Trophoblast cell (in vitro differentiated cells and primary cell): ENCODE results near the gene LPCAT2.

Experiments
- DNase-seq, 2 donors: peaks; one replicate each; pipeline ENCODE4 v3.0.0-alpha.2; 2016
- H2AFZ ChIP-seq: 2 replicates; pipeline ENCODE4 v1.6.1; 2013; ENCODE audit warnings: low read length, moderate library complexity, mild to moderate bottlenecking; ENCODE audit not compliant: insufficient read depth, poor library complexity
- H2AK5ac ChIP-seq: 2 replicates; pipeline ENCODE4 v1.6.1; 2013; ENCODE audit warnings: mild to moderate bottlenecking, low read length
- H2BK120ac ChIP-seq: 2 replicates; pipeline ENCODE4 v1.6.1; 2013; ENCODE audit warnings: low read length, mild to moderate bottlenecking, moderate library complexity; ENCODE audit not compliant: insufficient read depth, poor library complexity
- H2BK12ac ChIP-seq: 2 replicates; pipeline ENCODE4 v1.6.1; 2013; ENCODE audit warnings: mild to moderate bottlenecking, low read length, moderate library complexity
- H2BK5ac ChIP-seq: 2 replicates; pipeline ENCODE4 v1.6.1; 2013; ENCODE audit warnings: low read length, low read depth, moderate library complexity, mild to moderate bottlenecking; ENCODE audit not compliant: poor library complexity
- H3K14ac ChIP-seq: 2 replicates; pipeline ENCODE4 v1.6.1; 2013; ENCODE audit warnings: mild to moderate bottlenecking, low read length
- H3K18ac ChIP-seq: 2 replicates; pipeline ENCODE4 v1.6.1; 2013; ENCODE audit warnings: mild to moderate bottlenecking, low read length
- H3K23ac ChIP-seq: 2 replicates; pipeline ENCODE4 v1.6.1; 2013; ENCODE audit warnings: low read length
- H3K27ac ChIP-seq: 2 replicates; pipeline ENCODE4 v1.5.1; 2013; ENCODE audit warnings: low read depth, mild to moderate bottlenecking, inconsistent platforms, low read length, moderate library complexity
- H3K27me3 ChIP-seq: 2 replicates; pipeline ENCODE4 v1.6.1; 2013; ENCODE audit warnings: inconsistent platforms, mild to moderate bottlenecking, low read length, moderate library complexity; ENCODE audit not compliant: insufficient read depth
- H3K36me3 ChIP-seq, 2 experiments: 1 replicate in 1 of 2; 2 replicates in 1 of 2; pipeline ENCODE4 v1.6.1; 2013; ENCODE audit warnings: low read length in 2 of 2, mild to moderate bottlenecking in 2 of 2, moderate library complexity in 1 of 2; ENCODE audit not compliant: insufficient read depth in 2 of 2, control insufficient read depth in 1 of 2
- H3K4ac ChIP-seq: 2 replicates; pipeline ENCODE4 v1.6.1; 2013; ENCODE audit warnings: low read depth, mild to moderate bottlenecking, low read length, moderate library complexity
- H3K4me1 ChIP-seq, 2 experiments: 1 replicate in 1 of 2; 2 replicates in 1 of 2; pipeline ENCODE4 v1.6.1; 2013; ENCODE audit warnings: low read length in 2 of 2, mild to moderate bottlenecking in 2 of 2, moderate library complexity in 1 of 2; ENCODE audit not compliant: insufficient read depth in 2 of 2, control insufficient read depth in 1 of 2
- H3K4me2 ChIP-seq: 2 replicates; pipeline ENCODE4 v1.6.1; 2013; ENCODE audit warnings: inconsistent platforms, mild to moderate bottlenecking, low read length, moderate library complexity
- H3K4me3 ChIP-seq: 2 replicates; pipeline ENCODE4 v1.5.1; 2013; ENCODE audit warnings: mild to moderate bottlenecking, low read depth, low read length, inconsistent platforms
- H3K79me1 ChIP-seq: one replicate; pipeline ENCODE4 v1.6.1; 2013; ENCODE audit warnings: low read length
- H3K79me2 ChIP-seq: 2 replicates; pipeline ENCODE4 v1.6.1; 2013; ENCODE audit warnings: low read length, mild to moderate bottlenecking; ENCODE audit not compliant: control insufficient read depth, insufficient read depth, poor library complexity
- H3K9ac ChIP-seq: 2 replicates; pipeline ENCODE4 v1.6.1; 2013; ENCODE audit warnings: mild to moderate bottlenecking, low read length
- H3K9me3 ChIP-seq: 2 replicates; pipeline ENCODE4 v1.6.1; 2013; ENCODE audit warnings: low read depth, mild to moderate bottlenecking, control low read depth, inconsistent platforms, low read length; ENCODE audit not compliant: insufficient read depth
- H4K12ac ChIP-seq: 2 replicates; pipeline ENCODE4 v1.6.1; 2013; ENCODE audit warnings: low read depth, mild to moderate bottlenecking, low read length, moderate library complexity
- H4K8ac ChIP-seq: 2 replicates; pipeline ENCODE4 v1.6.1; 2013; ENCODE audit warnings: low read depth, mild to moderate bottlenecking, low read length, moderate library complexity
- H4K91ac ChIP-seq: one replicate; pipeline ENCODE4 v1.6.1; 2013; ENCODE audit warnings: low read depth, mild to moderate bottlenecking, low read length, moderate library complexity
- WGBS: extraction: QIAGEN DNeasy Blood & Tissue Kit; methylation state at CpG from one replicate; pipeline ENCODE4 v1.1.7; 2013; ENCODE audit warnings: missing lambda C conversion rate; ENCODE audit not compliant: insufficient read length, insufficient coverage; ENCODE audit errors: extremely low coverage; 5-methylcytosine and 5-hydroxymethylcytosine counted together

LPCAT2 gene

GRCh38 chr16:55562936-55563335 lies 54.1 kb downstream of the LPCAT2 start:
- Histone ChIP-seq H3K18ac (no peak overlapping the region), H2BK12ac (no peak overlapping the region), H3K9ac (no peak overlapping the region), H2AFZ (no peak overlapping the region), H3K9me3 (no peaks in the 10 kb centered on the region), H4K91ac (no peak overlapping the region), H3K4me2 (no peak overlapping the region), H2BK120ac (no peak overlapping the region), H3K23ac (no peak overlapping the region), H4K12ac (no peak overlapping the region), H2BK5ac (no peak overlapping the region), H3K14ac (no peak overlapping the region), H3K79me2 (no peaks in the 10 kb centered on the region), H3K4ac (no peak overlapping the region), H3K36me3 (peaks cover 4 to 13% of the 10 kb centered on the region in 2 experiments), H3K79me1 (peaks cover 3% of the 10 kb centered on the region), H3K4me1 (peaks cover 0 to 4% of the 10 kb centered on the region in 2 experiments), H3K27ac (no peak overlapping the region), H3K4me3 (no peak overlapping the region), H2AK5ac (no peak overlapping the region), H3K27me3 (no peaks in the 10 kb centered on the region), H4K8ac (no peak overlapping the region)
- WGBS: no CpG with 5 or more reads among the region's 1 CpG
- DNase-seq: no peak

DNA sequence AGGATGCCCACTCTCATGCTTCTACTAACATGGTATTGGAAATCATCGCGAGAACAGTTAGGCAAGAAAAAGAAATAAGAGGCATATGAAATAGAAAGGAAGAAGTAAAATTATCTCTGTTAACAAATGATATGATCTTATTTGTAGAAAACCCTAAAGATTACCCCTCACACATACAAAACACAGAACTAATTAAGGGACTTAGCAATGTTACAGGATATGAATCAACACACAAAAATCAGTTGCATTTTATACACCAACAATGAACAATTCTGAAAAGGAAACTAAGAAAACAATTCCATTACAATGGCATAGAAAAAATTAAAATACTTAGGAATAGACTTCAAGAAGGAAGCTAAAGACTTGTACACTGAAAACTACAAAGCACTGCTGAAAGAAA lies 54.9 kb downstream of the LPCAT2 start:
- Histone ChIP-seq H3K18ac (no peak overlapping the region), H4K12ac (no peak overlapping the region), H3K4me2 (no peak overlapping the region), H4K8ac (no peak overlapping the region), H2AK5ac (no peak overlapping the region), H3K27me3 (no peaks in the 10 kb centered on the region), H2BK5ac (no peak overlapping the region), H3K9me3 (no peaks in the 10 kb centered on the region), H4K91ac (no peak overlapping the region), H3K23ac (no peak overlapping the region), H3K9ac (no peak overlapping the region), H2BK120ac (no peak overlapping the region), H3K4ac (no peak overlapping the region), H3K36me3 (peaks cover 4 to 11% of the 10 kb centered on the region in 2 experiments), H2BK12ac (no peak overlapping the region), H3K14ac (no peak overlapping the region), H3K79me1 (peaks cover 5% of the 10 kb centered on the region), H3K27ac (no peak overlapping the region), H2AFZ (no peak overlapping the region), H3K4me3 (no peak overlapping the region), H3K4me1 (peaks cover 3 to 6% of the 10 kb centered on the region in 2 experiments), H3K79me2 (no peaks in the 10 kb centered on the region)
- no peak for DNase-seq
- WGBS: no CpG with 5 or more reads among the region's 2 CpGs

- H3K27me3 ChIP-seq: no peaks in the 10 kb centered on the region
- no CpG with 5 or more reads among the region's 1 CpG for WGBS
These were observed 56.2 kb downstream of the LPCAT2 start for GRCh38 chr16:55565086-55565485.

GRCh38 chr16:55566432-55567175 lies 57.7 kb downstream of the LPCAT2 start, which contains the start of gene CAPNS2:
TSS of gene CAPNS2 (plus strand) at chr16:55566684. CDS start at chr16:55566757, 73 bp downstream.
- Histone ChIP-seq H2BK120ac (no peak within 1 kb of the TSS), H3K23ac (no peak within 1 kb of the TSS), H3K4ac (no peak within 1 kb of the TSS), H3K4me1 (peaks cover 3 to 6% of the 10 kb centered on the region in 2 experiments), H2AK5ac (no peak within 1 kb of the TSS), H2BK12ac (no peak within 1 kb of the TSS), H3K4me3 (no peak within 1 kb of the TSS), H4K8ac (no peak within 1 kb of the TSS), H2BK5ac (no peak within 1 kb of the TSS), H3K27ac (no peak within 1 kb of the TSS), H3K9me3 (no peaks in the 10 kb centered on the region), H3K36me3 (peaks cover 4 to 11% of the 10 kb centered on the region in 2 experiments), H3K14ac (no peak within 1 kb of the TSS), H2AFZ (no peak within 1 kb of the TSS), H4K12ac (no peak within 1 kb of the TSS), H3K79me2 (no peaks in the 10 kb centered on the region), H3K27me3 (no peaks in the 10 kb centered on the region), H3K9ac (no peak within 1 kb of the TSS), H3K79me1 (peaks cover 5% of the 10 kb centered on the region), H3K18ac (no peak within 1 kb of the TSS), H4K91ac (no peak within 1 kb of the TSS), H3K4me2 (no peak within 1 kb of the TSS)
- no CpG with 5 or more reads among the region's 9 CpGs for WGBS
- DNase-seq: no peak

More at GRCh38 chr16:55565086-55565485, 56.2 kb downstream of the LPCAT2 start:
- H3K4me3 ChIP-seq: no peak overlapping the region
- H2BK120ac ChIP-seq: no peak overlapping the region
- H3K36me3 ChIP-seq: peaks cover 4 to 11% of the 10 kb centered on the region in 2 experiments
- H3K23ac ChIP-seq: no peak overlapping the region
- H3K9ac ChIP-seq: no peak overlapping the region
- H3K9me3 ChIP-seq: no peaks in the 10 kb centered on the region
- DNase-seq: no peak
- no peak overlapping the region for H2BK5ac ChIP-seq
- H4K12ac ChIP-seq: no peak overlapping the region
- H3K4me2 ChIP-seq: no peak overlapping the region
- H4K8ac ChIP-seq: no peak overlapping the region
- no peak overlapping the region for H2AFZ ChIP-seq
- H3K79me1 ChIP-seq: peaks cover 5% of the 10 kb centered on the region
- H3K79me2 ChIP-seq: no peaks in the 10 kb centered on the region
- H3K4ac ChIP-seq: no peak overlapping the region
- no peak overlapping the region for H4K91ac ChIP-seq
- peaks cover 3 to 6% of the 10 kb centered on the region in 2 experiments for H3K4me1 ChIP-seq
- no peak overlapping the region for H3K27ac ChIP-seq
- H3K18ac ChIP-seq: no peak overlapping the region
- no peak overlapping the region for H2AK5ac ChIP-seq
- H2BK12ac ChIP-seq: no peak overlapping the region
- no peak overlapping the region for H3K14ac ChIP-seq
